KMS-11 (cell line): ENCODE results near the gene NR2F1-AS1.

Experiments used
- H2AFZ ChIP-seq: fragments of 200-600 bp; sonication (generic); 2 replicates; pipeline ENCODE4 v1.6.1; 2016; ENCODE audit warnings: antibody characterized with exemption, mixed run types, low read depth
- H3K27ac ChIP-seq: fragments of 200-600 bp; sonication (generic); 2 replicates; pipeline ENCODE4 v1.6.1; 2016; ENCODE audit warnings: mild to moderate bottlenecking, mixed run types
- H3K27me3 ChIP-seq: fragments of 200-600 bp; sonication (generic); 2 replicates; pipeline ENCODE4 v1.6.1; 2017; ENCODE audit warnings: mild to moderate bottlenecking, low read depth, mixed run types, moderate library complexity; ENCODE audit not compliant: insufficient read depth
- H3K36me3 ChIP-seq: fragments of 200-600 bp; sonication (generic); 2 replicates; pipeline ENCODE4 v1.6.1; 2017; ENCODE audit warnings: mild to moderate bottlenecking, mixed run types; ENCODE audit not compliant: insufficient read depth
- H3K4me1 ChIP-seq: fragments of 200-600 bp; sonication (generic); 2 replicates; pipeline ENCODE4 v1.6.1; 2016; ENCODE audit warnings: mild to moderate bottlenecking, low read depth, mixed run types; ENCODE audit not compliant: poor library complexity, severe bottlenecking
- H3K4me2 ChIP-seq: fragments of 200-600 bp; sonication (generic); 2 replicates; pipeline ENCODE4 v1.7.0; 2016; ENCODE audit warnings: mild to moderate bottlenecking, mixed run types
- H3K4me3 ChIP-seq: fragments of 200-600 bp; sonication (generic); IDR thresholded peaks from 2 replicates; pipeline ENCODE4 v1.6.1; 2017; ENCODE audit warnings: low read depth, low read length, mixed read lengths; ENCODE audit not compliant: insufficient read depth
- H3K79me2 ChIP-seq: fragments of 200-600 bp; sonication (generic); 2 replicates; pipeline ENCODE4 v1.6.1; 2016; ENCODE audit warnings: low read depth, mixed run types; ENCODE audit not compliant: insufficient read depth
- H3K9ac ChIP-seq: fragments of 200-600 bp; sonication (generic); 2 replicates; pipeline ENCODE4 v1.6.1; 2016; ENCODE audit warnings: mild to moderate bottlenecking, mixed run types
- H4K20me1 ChIP-seq: fragments of 200-600 bp; sonication (generic); 2 replicates; pipeline ENCODE4 v1.6.1; 2016; ENCODE audit warnings: mild to moderate bottlenecking, mixed run types; ENCODE audit not compliant: insufficient read depth
- CTCF ChIP-seq: fragments of 200-600 bp; sonication (generic); conservative IDR thresholded peaks from 2 replicates; pipeline ENCODE4 v1.6.1; 2017; ENCODE audit warnings: low read depth, mild to moderate bottlenecking, antibody characterized with exemption, low read length, moderate library complexity, mixed read lengths

The NR2F1-AS1 gene

DNA sequence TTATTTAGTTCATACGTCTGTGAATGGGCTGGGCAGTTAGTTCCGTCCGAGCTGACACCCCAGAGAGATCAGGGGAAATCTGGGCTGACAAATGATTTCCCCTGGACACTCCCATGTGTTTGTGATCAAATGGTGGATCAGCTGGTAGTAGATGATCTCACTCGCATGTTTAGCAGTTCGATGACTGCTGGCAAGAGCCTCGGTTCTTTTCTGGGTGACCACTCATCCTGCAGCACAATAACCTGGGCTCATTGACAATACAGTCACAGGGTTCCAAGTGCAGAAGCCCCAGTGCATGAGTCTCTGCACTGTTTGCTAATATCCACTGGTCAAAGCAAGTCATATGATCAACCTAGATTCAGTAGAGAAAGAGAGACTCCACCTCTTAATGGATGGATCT lies 155.9 kb downstream of the NR2F1-AS1 start:
- H3K27me3 ChIP-seq = no peaks in the 10 kb centered on the region
- H3K36me3 ChIP-seq = no peaks in the 10 kb centered on the region
- H3K4me3 ChIP-seq = no peak overlapping the region
- no peak overlapping the region for H3K4me2 ChIP-seq
- TF ChIP-seq CTCF = no peak
- H3K27ac ChIP-seq = no peak overlapping the region
- H3K79me2 ChIP-seq = no peaks in the 10 kb centered on the region
- no peaks in the 10 kb centered on the region for H4K20me1 ChIP-seq
- no peaks in the 10 kb centered on the region for H3K4me1 ChIP-seq
- H3K9ac ChIP-seq = no peak overlapping the region
- no peak overlapping the region for H2AFZ ChIP-seq

- no peaks in the 10 kb centered on the region for H3K79me2 ChIP-seq
- no peaks in the 10 kb centered on the region for H3K27me3 ChIP-seq
- no peak overlapping the region for H3K4me2 ChIP-seq
- H3K36me3 ChIP-seq = no peaks in the 10 kb centered on the region
- no peak overlapping the region for H3K4me3 ChIP-seq
- no peak for TF ChIP-seq CTCF
- H3K27ac ChIP-seq = no peak overlapping the region
- H3K9ac ChIP-seq = no peak overlapping the region
- no peak overlapping the region for H2AFZ ChIP-seq
- peaks cover 7% of the 10 kb centered on the region for H3K4me1 ChIP-seq
- no peaks in the 10 kb centered on the region for H4K20me1 ChIP-seq
Observed at GRCh38 chr5:93423300-93423699, 157.7 kb downstream of the NR2F1-AS1 start.

- Histone ChIP-seq H3K9ac (no peak overlapping the region), H2AFZ (no peak overlapping the region), H3K4me3 (no peak overlapping the region), H3K4me1 (peaks cover 12% of the 10 kb centered on the region), H3K27ac (no peak overlapping the region), H4K20me1 (no peaks in the 10 kb centered on the region), H3K79me2 (no peaks in the 10 kb centered on the region), H3K27me3 (no peaks in the 10 kb centered on the region), H3K4me2 (no peak overlapping the region), H3K36me3 (no peaks in the 10 kb centered on the region)
- TF ChIP-seq CTCF = no peak
Observed at GRCh38 chr5:93422652-93423280, 158.3 kb downstream of the NR2F1-AS1 start.

DNA sequence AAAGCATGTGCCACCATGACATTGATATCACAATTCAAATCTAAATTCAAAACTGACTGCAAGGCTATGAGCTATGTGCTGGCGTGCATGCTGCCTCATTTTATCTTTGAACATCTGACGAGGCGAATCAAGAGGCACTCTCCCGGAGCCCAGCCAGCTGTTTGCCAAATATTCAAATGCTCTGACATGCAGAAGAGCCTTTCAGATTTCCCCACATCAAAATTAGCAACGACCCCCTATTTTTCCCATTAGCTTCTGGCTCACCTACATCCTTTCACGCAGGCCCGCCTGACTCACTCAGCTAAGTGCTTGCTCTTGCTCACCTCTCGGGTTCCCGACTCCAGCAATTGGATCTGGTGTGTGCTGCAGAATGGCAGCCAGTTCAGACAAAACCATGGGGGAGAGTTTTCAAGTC lies 159.0 kb downstream of the NR2F1-AS1 start:
- no peak overlapping the region for H3K27ac ChIP-seq
- TF ChIP-seq CTCF = no peak
- H3K36me3 ChIP-seq = no peaks in the 10 kb centered on the region
- no peaks in the 10 kb centered on the region for H4K20me1 ChIP-seq
- H3K79me2 ChIP-seq = no peaks in the 10 kb centered on the region
- no peak overlapping the region for H2AFZ ChIP-seq
- no peak overlapping the region for H3K9ac ChIP-seq
- H3K4me1 ChIP-seq = peaks cover 19% of the 10 kb centered on the region
- H3K4me2 ChIP-seq = no peak overlapping the region
- no peak overlapping the region for H3K4me3 ChIP-seq
- H3K27me3 ChIP-seq = no peaks in the 10 kb centered on the region
